ENCODE measurements around the gene ZNF513.

ZNF513 gene

DNA sequence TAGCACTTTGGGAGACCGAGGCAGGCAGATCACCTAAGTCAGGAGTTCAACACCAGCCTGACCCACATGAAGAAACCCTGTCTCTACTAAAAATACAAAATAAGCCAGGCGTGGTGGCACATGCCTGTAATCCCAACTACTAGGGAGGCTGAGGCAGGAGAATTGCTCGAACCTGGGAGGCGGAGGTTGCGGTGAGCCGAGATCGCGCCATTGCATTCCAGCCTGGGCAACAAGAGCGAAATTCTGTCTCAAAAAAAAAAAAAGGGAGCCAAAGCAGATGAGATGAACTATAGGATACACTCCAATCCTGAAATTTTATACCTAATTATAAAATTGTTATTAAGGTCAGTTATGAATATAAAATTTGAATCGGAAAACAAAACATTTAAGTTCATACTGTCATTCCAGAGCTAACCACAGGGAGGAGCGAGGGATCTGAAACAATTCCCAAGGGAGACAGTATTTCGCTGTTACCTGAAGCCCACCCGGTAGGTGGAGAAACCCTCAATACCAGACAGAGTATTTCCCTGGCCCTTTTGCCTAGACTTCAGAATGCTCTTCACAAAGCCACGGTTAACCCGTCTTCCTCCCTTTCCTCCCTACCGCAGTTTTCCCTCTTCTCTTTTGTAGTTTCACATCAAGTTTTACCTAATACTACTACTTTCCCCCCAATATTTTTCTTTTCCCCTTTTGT lies 27.4 kb upstream of the ZNF513 start:
- Histone ChIP-seq H3K4me1 (ENCODE audit: insufficient read depth, low read length) (no peaks in the 10 kb centered on the region), H3K9me3 (ENCODE audit: control insufficient read depth, insufficient read depth, low read length) (no peaks in the 10 kb centered on the region), H3K9ac (ENCODE audit: low read depth, low read length) (peak overlapping the region; percentile 97; the same call in 1 of the 2 replicates), H3K36me3 (ENCODE audit: insufficient read depth, low read length) (peaks cover 2% of the 10 kb centered on the region; the same call in 1 of the 2 replicates)

GRCh38 chr2:27400348-27401135 lies 20.0 kb upstream of the ZNF513 start:
- Histone ChIP-seq H3K9ac (ENCODE audit: low read depth, low read length) (no peak overlapping the region), H3K4me1 (ENCODE audit: insufficient read depth, low read length) (no peaks in the 10 kb centered on the region), H3K36me3 (ENCODE audit: insufficient read depth, low read length) (peaks cover 6% of the 10 kb centered on the region), H3K9me3 (ENCODE audit: control insufficient read depth, insufficient read depth, low read length) (no peaks in the 10 kb centered on the region)

DNA sequence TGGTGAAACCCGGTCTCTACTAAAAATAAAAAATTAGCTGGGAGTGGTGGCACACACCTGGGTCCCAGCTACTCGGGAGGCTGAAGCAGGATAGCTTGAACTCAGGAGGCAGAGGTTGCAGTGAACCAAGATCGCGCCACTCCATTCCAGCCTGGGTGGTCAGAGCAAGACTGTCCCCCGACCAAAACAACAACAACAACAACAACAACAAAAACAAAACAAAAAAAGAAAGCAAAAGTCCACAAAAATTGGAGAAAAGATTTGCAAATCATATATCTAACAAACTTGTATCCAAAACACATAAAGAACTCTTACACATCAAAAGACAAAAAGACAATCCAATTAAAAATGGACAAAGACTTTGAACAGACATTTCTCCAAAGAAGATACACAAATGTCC lies 18.4 kb upstream of the ZNF513 start:
- peaks cover 6% of the 10 kb centered on the region for H3K36me3 ChIP-seq (ENCODE audit: insufficient read depth, low read length)

GRCh38 chr2:27393225-27393624 lies 12.7 kb upstream of the ZNF513 start:
- Histone ChIP-seq H3K9ac (ENCODE audit: low read depth, low read length) (no peak overlapping the region), H3K36me3 (ENCODE audit: insufficient read depth, low read length) (no peaks in the 10 kb centered on the region; the same call in 1 of the 2 replicates), H3K4me1 (ENCODE audit: insufficient read depth, low read length) (no peaks in the 10 kb centered on the region), H3K9me3 (ENCODE audit: control insufficient read depth, insufficient read depth, low read length) (no peaks in the 10 kb centered on the region)

More for the DNA sequence above, 18.4 kb upstream of the ZNF513 start:
- Histone ChIP-seq H3K9me3 (ENCODE audit: control insufficient read depth, insufficient read depth, low read length) (no peaks in the 10 kb centered on the region), H3K4me1 (ENCODE audit: insufficient read depth, low read length) (no peaks in the 10 kb centered on the region), H3K9ac (ENCODE audit: low read depth, low read length) (no peak overlapping the region)

GRCh38 chr2:27390822-27391679 lies 10.5 kb upstream of the ZNF513 start:
- Histone ChIP-seq H3K4me1 (ENCODE audit: insufficient read depth, low read length) (no peaks in the 10 kb centered on the region), H3K36me3 (ENCODE audit: insufficient read depth, low read length) (peaks cover 3% of the 10 kb centered on the region; the same call in 1 of the 2 replicates), H3K9ac (ENCODE audit: low read depth, low read length) (no peak overlapping the region), H3K9me3 (ENCODE audit: control insufficient read depth, insufficient read depth, low read length) (no peaks in the 10 kb centered on the region)

GRCh38 chr2:27381577-27382181 lies 1.1 kb upstream of the ZNF513 start:
- Histone ChIP-seq H3K36me3 (ENCODE audit: insufficient read depth, low read length) (peaks cover 37% of the 10 kb centered on the region), H3K9me3 (ENCODE audit: control insufficient read depth, insufficient read depth, low read length) (no peaks in the 10 kb centered on the region), H3K4me1 (ENCODE audit: insufficient read depth, low read length) (no peaks in the 10 kb centered on the region), H3K9ac (ENCODE audit: low read depth, low read length) (no peak overlapping the region)

DNA sequence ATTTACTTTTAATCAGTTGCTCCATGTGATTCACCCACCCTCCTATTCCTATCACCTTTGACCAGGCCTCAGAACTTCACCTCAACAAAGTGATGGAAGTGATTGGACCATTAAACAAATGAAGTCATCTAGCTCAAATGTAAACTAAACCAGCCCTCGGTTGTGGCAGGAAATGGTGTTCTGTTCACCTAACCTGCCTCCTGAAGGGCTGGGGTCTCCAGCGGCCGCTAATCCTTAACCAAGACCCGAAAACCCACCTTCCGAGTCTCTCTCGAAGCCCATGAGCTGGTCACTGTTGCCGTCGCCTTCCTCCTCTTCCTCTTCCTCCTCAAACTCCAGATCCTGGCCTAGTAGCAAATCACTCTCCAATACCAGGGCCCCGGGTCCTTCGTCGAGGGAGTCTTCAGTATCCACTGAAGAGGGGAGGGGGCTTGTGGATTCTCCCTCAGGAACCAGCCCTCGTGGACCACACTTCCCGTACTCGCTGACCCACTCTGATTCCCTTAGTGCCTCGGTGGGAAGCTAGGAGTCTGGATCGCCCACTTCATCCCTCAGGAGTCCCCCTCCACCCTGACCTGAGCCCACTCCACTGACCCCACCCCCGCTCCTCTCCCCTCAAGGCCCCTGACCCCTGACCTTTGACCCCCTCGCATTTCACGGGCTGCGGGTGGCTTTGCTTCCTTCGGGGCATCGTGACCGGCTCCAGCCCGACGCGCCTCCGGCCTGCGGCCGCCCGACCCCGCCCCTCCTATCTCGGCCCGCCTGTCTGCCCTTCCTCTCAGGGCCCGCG lies 503 bp downstream of the ZNF513 start:
- no peaks in the 10 kb centered on the region for H3K9me3 ChIP-seq (ENCODE audit: control insufficient read depth, insufficient read depth, low read length)
- H3K9ac ChIP-seq (ENCODE audit: low read depth, low read length) = peak overlapping the region; percentile 95
- no peaks in the 10 kb centered on the region for H3K4me1 ChIP-seq (ENCODE audit: insufficient read depth, low read length)
- peaks cover 30% of the 10 kb centered on the region for H3K36me3 ChIP-seq (ENCODE audit: insufficient read depth, low read length)

GRCh38 chr2:27379383-27379835 lies 1.1 kb downstream of the ZNF513 start:
- H3K9ac ChIP-seq (ENCODE audit: low read depth, low read length) = peak overlapping the region; percentile 95
- peaks cover 29% of the 10 kb centered on the region for H3K36me3 ChIP-seq (ENCODE audit: insufficient read depth, low read length)
- H3K4me1 ChIP-seq (ENCODE audit: insufficient read depth, low read length) = no peaks in the 10 kb centered on the region
- no peaks in the 10 kb centered on the region for H3K9me3 ChIP-seq (ENCODE audit: control insufficient read depth, insufficient read depth, low read length)

- Histone ChIP-seq H3K36me3 (ENCODE audit: insufficient read depth, low read length) (peaks cover 26% of the 10 kb centered on the region), H3K9ac (ENCODE audit: low read depth, low read length) (no peak overlapping the region), H3K9me3 (ENCODE audit: control insufficient read depth, insufficient read depth, low read length) (no peaks in the 10 kb centered on the region), H3K4me1 (ENCODE audit: insufficient read depth, low read length) (no peaks in the 10 kb centered on the region)
Observed at GRCh38 chr2:27378809-27379290, 1.7 kb downstream of the ZNF513 start.

DNA sequence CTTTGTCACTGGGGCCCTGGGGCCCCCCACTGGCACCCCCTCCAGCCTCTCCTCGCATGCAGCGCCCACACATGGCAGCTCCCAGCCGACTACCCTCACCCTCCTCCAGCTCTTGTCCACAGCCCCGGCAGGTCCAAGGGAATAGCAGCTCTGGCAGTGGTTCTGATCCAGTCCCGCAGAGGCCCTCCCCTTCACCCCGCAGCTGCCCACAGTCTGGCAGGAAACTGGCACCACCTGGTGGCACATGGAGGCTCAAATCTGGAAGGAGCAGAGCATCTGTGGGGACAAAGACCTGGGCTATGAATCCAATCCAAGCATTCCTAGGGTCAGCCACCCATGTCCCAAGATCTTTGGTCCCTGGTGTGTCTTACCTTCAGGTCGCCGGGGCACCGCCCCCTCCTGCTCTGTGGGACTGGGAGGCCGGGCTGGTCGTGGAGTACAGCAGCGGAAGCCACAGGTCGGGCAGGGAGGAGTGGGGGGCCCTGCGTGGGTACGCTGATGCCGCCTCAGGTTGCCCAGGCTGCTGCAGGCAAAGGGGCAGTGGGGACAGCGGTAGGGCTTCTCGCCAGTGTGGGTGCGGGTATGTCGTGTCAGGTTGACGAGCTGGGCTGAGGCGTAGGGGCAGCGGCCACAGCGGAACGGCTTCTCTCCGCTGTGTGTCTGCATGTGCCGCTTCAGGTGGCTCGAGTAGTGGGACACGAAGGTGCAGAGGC lies 2.3 kb downstream of the ZNF513 start:
- no peaks in the 10 kb centered on the region for H3K4me1 ChIP-seq (ENCODE audit: insufficient read depth, low read length)
- no peak overlapping the region for H3K9ac ChIP-seq (ENCODE audit: low read depth, low read length)
- no peaks in the 10 kb centered on the region for H3K9me3 ChIP-seq (ENCODE audit: control insufficient read depth, insufficient read depth, low read length)
- H3K36me3 ChIP-seq (ENCODE audit: insufficient read depth, low read length) = peaks cover 24% of the 10 kb centered on the region

DNA sequence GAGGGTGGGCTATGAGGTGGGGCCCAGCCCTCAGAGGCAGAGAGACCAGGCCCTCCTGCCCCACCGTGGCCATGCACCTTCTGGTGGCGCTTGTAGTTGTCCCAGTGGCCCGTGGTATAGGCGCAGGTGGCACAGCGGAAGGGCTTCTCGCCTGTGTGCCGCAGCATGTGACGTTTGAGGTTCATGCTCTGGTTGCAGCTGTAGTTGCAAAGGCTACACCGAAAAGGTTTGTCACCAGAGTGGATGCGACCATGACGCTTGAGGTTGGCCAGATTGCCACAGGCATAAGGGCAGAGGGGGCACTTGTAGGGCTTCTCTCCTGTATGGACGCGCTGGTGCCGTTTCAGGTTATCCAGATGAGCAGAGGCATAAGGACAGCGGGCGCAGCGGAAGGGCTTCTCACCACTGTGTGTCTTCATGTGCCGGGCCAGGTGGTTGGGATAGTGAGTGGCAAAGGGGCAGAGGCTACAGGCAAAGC lies 2.9 kb downstream of the ZNF513 start:
- peaks cover 22% of the 10 kb centered on the region for H3K36me3 ChIP-seq (ENCODE audit: insufficient read depth, low read length)
- H3K9me3 ChIP-seq (ENCODE audit: control insufficient read depth, insufficient read depth, low read length) = no peaks in the 10 kb centered on the region
- H3K4me1 ChIP-seq (ENCODE audit: insufficient read depth, low read length) = peaks cover 3% of the 10 kb centered on the region; the same call in 1 of the 2 replicates
- no peak overlapping the region for H3K9ac ChIP-seq (ENCODE audit: low read depth, low read length)

GRCh38 chr2:27376866-27377617 lies 3.5 kb downstream of the ZNF513 start:
- Histone ChIP-seq H3K9ac (ENCODE audit: low read depth, low read length) (no peak overlapping the region), H3K9me3 (ENCODE audit: control insufficient read depth, insufficient read depth, low read length) (no peaks in the 10 kb centered on the region), H3K36me3 (ENCODE audit: insufficient read depth, low read length) (peaks cover 20% of the 10 kb centered on the region), H3K4me1 (ENCODE audit: insufficient read depth, low read length) (peaks cover 9% of the 10 kb centered on the region)

Data from ES-I3 (cell line).